Measurements from ENCODE around the gene HOXB5.

The HOXB5 gene

DNA sequence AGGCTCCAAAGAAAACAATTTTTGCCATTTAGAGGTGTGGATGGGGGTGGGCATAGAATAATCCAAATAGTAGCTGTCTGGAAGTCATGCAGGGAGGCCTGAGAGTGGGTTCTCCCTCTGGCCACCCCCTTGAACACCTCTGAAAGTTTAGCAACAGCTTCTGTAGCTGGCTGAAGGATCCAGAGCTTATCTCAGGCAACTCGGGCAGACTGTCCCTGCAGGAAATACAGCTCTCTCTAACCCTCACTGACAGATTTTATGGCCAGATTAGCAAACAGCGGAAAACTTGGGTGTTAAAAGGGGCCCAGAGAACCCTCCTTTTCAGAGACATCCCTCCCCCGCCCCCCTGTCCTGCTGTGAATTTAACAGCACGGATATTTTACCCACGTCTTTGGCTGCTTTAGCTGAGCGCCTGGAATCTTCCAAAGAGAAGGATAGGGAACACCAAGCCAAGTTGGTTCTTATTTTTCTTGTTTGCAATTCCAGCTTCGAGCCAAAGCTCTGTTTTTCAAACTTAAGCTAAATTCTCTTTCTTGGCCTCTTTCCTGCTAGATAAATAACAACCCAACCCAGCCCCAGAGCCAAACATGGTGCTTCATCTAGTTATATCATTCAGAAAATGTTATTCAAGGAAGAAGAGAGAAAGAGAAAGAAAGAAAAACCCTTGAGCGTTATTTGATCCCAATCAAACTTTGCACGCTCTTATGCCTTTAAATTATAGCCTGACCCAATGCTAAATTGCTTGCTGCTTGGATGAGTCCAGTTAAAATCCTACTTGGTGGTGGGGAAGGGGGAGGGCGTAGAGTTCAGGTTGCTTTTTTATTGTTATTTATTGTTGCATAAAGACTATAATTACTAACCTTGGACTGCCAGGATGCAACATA, 46.4 kb downstream of the HOXB5 start:
- H3K27ac ChIP-seq, result no peak overlapping the region
- TF ChIP-seq ZFX (IDR thresholded peaks at IDR 0.05; ENCODE audit: borderline replicate concordance), result no peak
- TF ChIP-seq, protein P1, sequence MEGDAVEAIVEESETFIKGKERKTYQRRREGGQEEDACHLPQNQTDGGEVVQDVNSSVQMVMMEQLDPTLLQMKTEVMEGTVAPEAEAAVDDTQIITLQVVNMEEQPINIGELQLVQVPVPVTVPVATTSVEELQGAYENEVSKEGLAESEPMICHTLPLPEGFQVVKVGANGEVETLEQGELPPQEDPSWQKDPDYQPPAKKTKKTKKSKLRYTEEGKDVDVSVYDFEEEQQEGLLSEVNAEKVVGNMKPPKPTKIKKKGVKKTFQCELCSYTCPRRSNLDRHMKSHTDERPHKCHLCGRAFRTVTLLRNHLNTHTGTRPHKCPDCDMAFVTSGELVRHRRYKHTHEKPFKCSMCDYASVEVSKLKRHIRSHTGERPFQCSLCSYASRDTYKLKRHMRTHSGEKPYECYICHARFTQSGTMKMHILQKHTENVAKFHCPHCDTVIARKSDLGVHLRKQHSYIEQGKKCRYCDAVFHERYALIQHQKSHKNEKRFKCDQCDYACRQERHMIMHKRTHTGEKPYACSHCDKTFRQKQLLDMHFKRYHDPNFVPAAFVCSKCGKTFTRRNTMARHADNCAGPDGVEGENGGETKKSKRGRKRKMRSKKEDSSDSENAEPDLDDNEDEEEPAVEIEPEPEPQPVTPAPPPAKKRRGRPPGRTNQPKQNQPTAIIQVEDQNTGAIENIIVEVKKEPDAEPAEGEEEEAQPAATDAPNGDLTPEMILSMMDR (IDR thresholded peaks at IDR 0.05), result no peak

DNA sequence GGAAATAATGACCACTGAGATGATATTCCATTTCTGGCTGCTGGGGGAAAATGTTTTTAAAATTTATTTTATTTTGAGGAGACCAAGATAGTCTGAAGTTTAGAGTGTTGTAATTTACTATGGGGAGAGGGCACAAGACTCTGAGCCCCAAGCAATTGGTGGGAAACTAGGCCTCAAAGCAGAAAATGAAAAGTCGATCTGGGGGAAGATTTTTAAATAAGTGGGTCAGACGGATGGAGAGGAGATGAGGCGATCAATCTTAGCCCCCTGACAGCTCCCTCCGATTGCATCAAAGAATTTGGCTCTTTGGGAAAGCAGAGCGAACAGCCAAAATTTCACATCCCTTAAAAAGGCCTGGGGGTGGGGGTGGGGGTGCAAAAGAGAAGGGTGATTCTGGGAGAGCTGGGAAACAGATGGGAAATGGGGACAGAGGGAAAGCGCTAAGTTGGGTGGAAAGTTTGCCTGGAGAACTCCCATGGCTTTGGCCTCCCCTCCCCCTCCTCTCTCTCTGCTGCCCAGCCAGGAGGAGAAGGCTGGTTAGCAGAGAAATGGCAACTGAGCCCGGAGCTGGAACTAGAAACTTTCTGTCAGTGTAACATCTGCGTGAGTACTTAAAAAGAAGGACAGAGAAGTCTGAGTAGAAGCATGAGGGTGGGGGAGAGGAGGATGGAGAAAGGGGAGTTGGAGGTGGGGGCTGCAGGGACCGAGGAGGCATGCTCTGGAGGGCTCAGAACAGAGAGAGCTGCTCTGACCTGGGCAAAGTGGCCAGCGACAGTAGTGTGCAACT, 47.2 kb downstream of the HOXB5 start:
- no peak overlapping the region for H3K27ac ChIP-seq

DNA sequence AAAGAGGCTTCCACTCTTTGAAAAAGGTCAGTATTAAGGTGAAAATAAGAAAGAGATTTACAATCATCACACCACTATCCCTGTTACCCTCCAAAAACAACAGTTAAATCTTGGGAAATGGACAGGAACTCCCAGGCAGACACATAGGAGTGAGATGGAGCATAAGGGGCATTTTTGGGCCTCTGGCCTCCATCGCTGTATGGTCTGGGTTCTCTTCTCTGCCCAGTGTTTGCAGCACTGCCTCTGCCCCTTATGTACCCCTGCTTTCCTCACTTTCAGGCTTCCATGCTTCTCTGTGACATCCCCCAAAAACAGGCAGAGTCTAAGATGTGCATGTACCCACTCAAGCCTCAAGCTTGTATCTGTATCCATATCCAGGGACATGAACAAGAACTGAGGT, 48.0 kb downstream of the HOXB5 start:
- no peak overlapping the region for H3K27ac ChIP-seq
- TF ChIP-seq ZFX (IDR thresholded peaks at IDR 0.05; ENCODE audit: borderline replicate concordance), result no peak
- TF ChIP-seq, protein P1 (IDR thresholded peaks at IDR 0.05), result no peak

More for the DNA sequence above, 47.2 kb downstream of the HOXB5 start:
- TF ChIP-seq, protein P1 (IDR thresholded peaks at IDR 0.05), result no peak
- no peak for TF ChIP-seq ZFX (IDR thresholded peaks at IDR 0.05; ENCODE audit: borderline replicate concordance)

DNA sequence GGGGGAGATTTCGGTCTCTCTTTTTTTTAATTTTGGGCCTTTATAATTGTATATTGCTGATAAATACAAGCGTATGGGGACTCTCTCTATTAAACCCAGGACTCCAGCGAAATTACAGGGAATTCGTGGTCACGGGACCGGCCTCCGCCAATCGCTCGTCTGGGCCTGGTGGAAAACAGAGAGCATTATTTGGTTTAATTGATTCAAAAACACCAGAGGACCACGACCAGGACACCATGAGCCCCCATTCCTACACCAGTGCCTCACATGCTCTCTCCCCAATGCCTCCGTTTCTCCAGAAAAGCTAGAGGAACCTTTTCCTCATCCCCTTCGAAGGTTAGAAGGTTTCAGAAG, 48.6 kb downstream of the HOXB5 start, which contains the start of gene HOXB2:
Gene HOXB2, minus strand, starts transcription at position 88 of the 354 bp plus-strand sequence. CDS start 198 bp downstream, outside the sequence.
- TF ChIP-seq, protein P1 (IDR thresholded peaks at IDR 0.05), result no peak
- no peak for TF ChIP-seq ZFX (IDR thresholded peaks at IDR 0.05; ENCODE audit: borderline replicate concordance)
- H3K27ac ChIP-seq, result no peak within 1 kb of the TSS

DNA sequence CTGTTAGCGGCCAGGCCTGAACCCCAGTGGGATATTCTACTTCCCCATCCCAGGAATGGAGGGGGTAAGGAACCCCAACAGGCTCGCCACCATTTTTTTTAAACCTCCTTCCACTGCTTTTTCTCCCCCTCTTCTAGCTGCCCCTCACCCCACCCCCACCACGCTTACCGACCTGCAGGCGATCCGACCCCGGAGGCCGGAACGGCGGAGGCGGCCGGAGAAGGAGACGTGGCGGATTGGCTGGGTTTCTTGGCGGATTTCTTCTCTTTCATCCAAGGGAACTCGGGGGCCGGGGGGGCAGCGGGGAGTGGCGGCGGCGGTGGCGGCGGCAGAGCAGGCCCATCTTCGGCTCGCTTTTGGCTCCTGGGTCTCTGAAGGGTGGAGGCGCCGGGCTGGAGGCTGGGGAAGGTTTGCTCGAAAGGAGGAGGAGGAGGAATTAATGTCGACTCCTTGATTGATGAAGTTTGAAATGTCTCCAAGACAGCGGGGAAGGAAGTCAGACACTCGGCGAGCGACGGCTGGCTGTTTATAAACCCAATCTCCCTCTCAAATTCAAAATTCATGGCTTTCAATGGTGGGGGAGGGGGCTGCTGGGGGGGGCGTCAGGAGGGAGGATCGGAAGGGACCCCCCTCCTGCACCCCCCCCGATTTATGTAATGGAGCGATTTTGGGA, 49.1 kb downstream of the HOXB5 start:
- H3K27ac ChIP-seq, result no peak overlapping the region
- TF ChIP-seq ZFX (IDR thresholded peaks at IDR 0.05; ENCODE audit: borderline replicate concordance), result no peak
- TF ChIP-seq, protein P1 (IDR thresholded peaks at IDR 0.05), result no peak

DNA sequence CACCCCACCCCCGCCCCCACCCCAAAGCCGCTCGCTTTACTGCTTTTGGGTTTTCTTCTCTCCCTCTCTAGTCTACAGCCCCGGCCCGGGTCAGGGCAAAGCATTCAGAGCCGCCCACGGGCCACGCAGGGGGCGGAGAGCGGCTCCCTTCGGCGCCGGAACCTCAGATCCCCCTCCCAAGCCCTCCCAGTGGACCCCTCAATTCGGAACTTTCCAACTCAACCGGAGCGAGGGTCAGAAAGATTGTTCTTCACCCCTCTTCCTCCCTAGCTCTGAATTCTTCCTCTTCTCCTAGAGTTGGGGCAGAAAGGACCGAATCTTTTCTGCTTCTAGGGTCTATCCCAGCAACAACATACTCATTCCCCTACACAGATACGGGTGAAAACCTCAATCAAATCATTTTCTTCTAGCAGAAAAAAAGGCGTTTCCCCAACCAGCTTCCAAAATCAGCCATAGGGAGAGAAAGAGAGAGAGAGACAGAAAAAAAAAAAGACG, 49.7 kb downstream of the HOXB5 start:
- TF ChIP-seq, protein P1 (IDR thresholded peaks at IDR 0.05), result no peak
- no peak for TF ChIP-seq ZFX (IDR thresholded peaks at IDR 0.05; ENCODE audit: borderline replicate concordance)
- H3K27ac ChIP-seq, result no peak overlapping the region
